ENCODE measurements around the gene FHIT.

- TF ChIP-seq TAF1 (IDR thresholded peaks at IDR 0.05; ENCODE audit: borderline replicate concordance, low read depth, low read length) (no peak), JUND (IDR thresholded peaks at IDR 0.05) (no peak), SIN3A (IDR thresholded peaks at IDR 0.05; ENCODE audit: borderline replicate concordance, low read depth, low read length) (no peak), CTCF (IDR thresholded peaks at IDR 0.05) (no peak), GABPA (IDR thresholded peaks at IDR 0.05; ENCODE audit: low read depth) (no peak)
These were observed 948.1 kb downstream of the FHIT start for GRCh38 chr3:60303160-60303559.
